ENCODE data around the gene C1orf53. TPM values are rescaled to one million over a fixed set of nuclear protein-coding genes. Genes with fewer than 3 reads are reported as not detected.

C1orf53 gene
- total and polyA plus RNA-seq, 2 of the 8 experiments (the other 6 are each of a cell fraction or from before 2014, with no cell fraction given), result 0.56 to 1.3 TPM

GRCh38 chr1:197933647-197934046 lies 31.2 kb downstream of the C1orf53 start (continued):
- TF ChIP-seq CTCF (IDR thresholded peaks at IDR 0.05; ENCODE audit: control extremely low read depth in 1 of 3, insufficient read depth in 1 of 3, low read depth in 1 of 3, low read length in 3 of 3) (no peak), HDAC2 (IDR thresholded peaks at IDR 0.05; ENCODE audit: borderline replicate concordance in 1 of 2, low read depth in 2 of 2, low read length in 2 of 2) (no peak), ATF2 (IDR thresholded peaks at IDR 0.05; ENCODE audit: low read length) (no peak), SUZ12 (IDR thresholded peaks at IDR 0.05; ENCODE audit: low read length) (no peak), GTF2F1 (IDR thresholded peaks at IDR 0.05; ENCODE audit: borderline replicate concordance, low read depth, low read length) (no peak), MAFK (IDR thresholded peaks at IDR 0.05; ENCODE audit: low read depth, low read length) (no peak), KDM1A (IDR thresholded peaks at IDR 0.05; ENCODE audit: borderline replicate concordance, low read length) (no peak)
